Peyer's patch (tissue), 4 donors: ENCODE data around the gene TSPAN9. TPM values are rescaled to one million over a fixed set of nuclear protein-coding genes. Genes with fewer than 3 reads are reported as not detected.

Source experiments
- DNase-seq, 3 donors: peaks; one replicate each; pipeline ENCODE4 v3.0.0-alpha.2; 2017 to 2019
- H3K27ac ChIP-seq, 4 donors: fragments of 200-600 bp; sonication (generic); one replicate each; pipeline ENCODE4 v1.5.1; 2016 to 2019
- H3K27me3 ChIP-seq, 2 donors: fragments of 200-600 bp; sonication (generic); one replicate each; pipeline ENCODE4 v1.5.1; 2019
- H3K36me3 ChIP-seq, 3 donors: fragments of 200-600 bp; sonication (generic); one replicate each; pipeline ENCODE4 v1.5.1; 2016 to 2019
- H3K4me1 ChIP-seq, 4 donors: fragments of 200-600 bp; sonication (generic); one replicate each; pipeline ENCODE4 v1.5.1; 2016 to 2019
- H3K4me3 ChIP-seq, 4 donors: fragments of 200-600 bp; sonication (generic); 1 replicate in 3 of 4; 2 replicates in 1 of 4; pipeline ENCODE4 v1.5.1; 2016 to 2019; ENCODE audit warnings: mild to moderate bottlenecking in 1 of 4
- H3K9me3 ChIP-seq, 4 donors: fragments of 200-600 bp; sonication (generic); one replicate each; pipeline ENCODE4 v1.5.1; 2016 to 2019; ENCODE audit warnings: mild to moderate bottlenecking in 1 of 4
- CTCF ChIP-seq, 6 experiments: fragments of 450-650 bp in 4 of 6; fragments of 200-600 bp in 2 of 6; sonication (generic) in 1 of 6; IDR thresholded peaks; one replicate each; pipeline ENCODE4 v1.5.1; 2017 to 2019; ENCODE audit warnings: antibody characterized with exemption in 6 of 6, mild to moderate bottlenecking in 3 of 6, moderate library complexity in 1 of 6
- POLR2A ChIP-seq, 2 donors: fragments of 450-650 bp; IDR thresholded peaks; one replicate each; pipeline ENCODE4 v1.5.1; 2017; ENCODE audit warnings: antibody characterized with exemption in 2 of 2, mild to moderate bottlenecking in 2 of 2, moderate library complexity in 2 of 2
- total RNA-seq, 4 donors: library from RNA; depleted of rRNA; stranded (reverse); fragments of >200 nt; gene quantifications; one replicate each; pipeline ENCODE4 v1.1.0, GENCODE V29; 2016

The TSPAN9 gene
- total RNA-seq, 4 donors from 2014 or later: 7.5 to 23.9 (median 11.8) TPM

DNA sequence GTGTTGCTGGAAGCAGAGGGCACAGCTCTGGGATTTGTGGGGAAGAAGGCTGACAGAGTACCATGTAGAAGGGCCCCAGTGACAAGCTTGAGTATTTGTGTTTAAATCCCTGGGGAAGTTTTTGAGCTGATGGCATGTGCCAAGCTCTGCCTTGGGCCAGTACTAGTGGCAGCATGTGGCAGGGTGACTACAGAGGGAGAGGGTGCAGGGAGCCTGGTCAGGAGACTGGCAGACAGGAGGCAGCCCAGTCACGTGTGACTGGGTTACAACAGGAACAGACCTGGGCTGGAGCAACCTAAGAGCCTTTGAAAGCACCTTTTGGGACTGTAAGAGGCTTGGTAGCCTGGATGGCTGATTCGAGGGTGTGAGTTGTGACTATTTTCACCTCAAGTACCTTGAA is 112.1 kb downstream of the TSPAN9 start:
- Histone ChIP-seq H3K4me1 (no peaks in the 10 kb centered on the region), H3K27ac (no peak overlapping the region), H3K27me3 (no peaks in the 10 kb centered on the region), H3K9me3 (no peaks in the 10 kb centered on the region), H3K36me3 (no peaks in the 10 kb centered on the region), H3K4me3 (no peak overlapping the region)
- TF ChIP-seq CTCF (IDR thresholded peaks at IDR 0.05) (no peak), POLR2A (IDR thresholded peaks at IDR 0.05) (no peak)
- no peak for DNase-seq

GRCh38 chr12:3190101-3190500 is 112.9 kb downstream of the TSPAN9 start:
- TF ChIP-seq POLR2A (IDR thresholded peaks at IDR 0.05) (no peak), CTCF (IDR thresholded peaks at IDR 0.05) (no peak)
- Histone ChIP-seq H3K4me3 (no peak overlapping the region), H3K27me3 (no peaks in the 10 kb centered on the region), H3K27ac (no peak overlapping the region), H3K9me3 (no peaks in the 10 kb centered on the region), H3K36me3 (no peaks in the 10 kb centered on the region), H3K4me1 (no peaks in the 10 kb centered on the region)
- DNase-seq: no peak

- TF ChIP-seq POLR2A (IDR thresholded peaks at IDR 0.05): no peak
- no peak for TF ChIP-seq CTCF (IDR thresholded peaks at IDR 0.05)
- no peak for DNase-seq
- Histone ChIP-seq H3K27me3 (no peaks in the 10 kb centered on the region), H3K27ac (no peak overlapping the region), H3K4me1 (no peaks in the 10 kb centered on the region), H3K9me3 (no peaks in the 10 kb centered on the region), H3K4me3 (no peak overlapping the region), H3K36me3 (no peaks in the 10 kb centered on the region)
Observed at GRCh38 chr12:3191450-3191849, 114.3 kb downstream of the TSPAN9 start.

DNA sequence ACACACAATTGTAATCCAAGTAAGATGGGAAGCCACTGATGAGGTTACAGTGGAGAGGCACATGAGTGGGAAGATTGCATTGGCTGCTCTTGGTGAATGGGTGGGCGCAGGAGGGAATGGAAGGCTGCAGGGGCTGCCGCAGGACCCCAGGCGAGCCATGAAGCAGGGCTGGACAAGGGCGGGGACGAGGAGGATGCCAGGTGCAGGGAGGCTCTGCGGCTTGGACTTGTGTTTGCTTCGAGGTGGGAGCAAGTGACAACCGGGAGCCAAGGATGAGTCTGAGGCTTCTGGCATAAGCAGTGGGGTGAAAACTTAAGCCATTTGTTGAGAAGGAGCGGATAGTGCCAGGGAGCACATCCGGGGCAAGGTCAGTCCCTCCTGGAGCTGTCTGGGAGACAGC is 115.0 kb downstream of the TSPAN9 start:
- no peak for TF ChIP-seq CTCF (IDR thresholded peaks at IDR 0.05)
- no peak for TF ChIP-seq POLR2A (IDR thresholded peaks at IDR 0.05)
- H3K4me1 ChIP-seq: no peaks in the 10 kb centered on the region
- no peak overlapping the region for H3K4me3 ChIP-seq
- H3K27me3 ChIP-seq: no peaks in the 10 kb centered on the region
- no peak overlapping the region for H3K27ac ChIP-seq
- no peaks in the 10 kb centered on the region for H3K9me3 ChIP-seq
- no peaks in the 10 kb centered on the region for H3K36me3 ChIP-seq
- no peak for DNase-seq

DNA sequence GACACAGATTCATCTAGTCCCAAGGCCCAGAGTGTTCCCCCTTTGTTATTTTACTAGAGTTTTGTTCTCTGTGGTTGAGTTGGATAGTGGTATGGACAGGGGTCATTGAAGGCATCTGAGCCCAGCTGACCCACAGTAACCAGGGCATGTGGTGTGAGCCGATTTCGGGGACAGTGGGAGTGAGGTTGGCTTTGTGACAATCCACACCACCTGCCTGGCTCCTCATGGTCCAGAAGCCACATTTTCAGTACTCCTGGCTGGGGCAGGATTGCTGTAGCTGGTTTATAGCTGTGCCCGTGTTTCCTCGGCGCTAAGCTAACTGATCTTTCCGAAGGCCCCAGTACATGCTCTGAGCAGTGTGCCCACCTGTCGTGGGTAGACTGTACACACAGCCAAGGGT is 116.0 kb downstream of the TSPAN9 start:
- Histone ChIP-seq H3K27me3 (no peaks in the 10 kb centered on the region), H3K4me3 (no peak overlapping the region), H3K4me1 (no peaks in the 10 kb centered on the region), H3K36me3 (no peaks in the 10 kb centered on the region), H3K9me3 (no peaks in the 10 kb centered on the region), H3K27ac (no peak overlapping the region)
- TF ChIP-seq CTCF (IDR thresholded peaks at IDR 0.05) (no peak), POLR2A (IDR thresholded peaks at IDR 0.05) (no peak)
- DNase-seq: no peak

DNA sequence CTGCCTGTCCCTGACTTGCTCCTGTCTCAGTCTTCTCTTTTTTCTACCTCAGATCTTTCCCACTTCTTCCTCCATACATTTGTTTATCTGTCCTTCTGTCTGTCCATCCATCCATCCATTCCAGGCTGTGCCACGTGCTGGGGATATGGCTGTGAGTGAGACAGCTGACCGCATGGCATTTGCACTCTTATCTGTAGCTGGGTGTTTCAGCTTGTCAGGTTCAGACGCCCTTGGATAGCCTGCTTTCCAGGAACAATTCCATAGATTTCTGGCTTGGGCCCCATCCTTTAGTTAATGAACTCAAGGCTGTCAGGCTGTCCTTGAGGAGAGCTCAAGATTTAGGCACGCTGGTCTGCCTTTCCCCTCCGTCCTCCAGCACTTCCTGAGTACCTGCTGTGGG is 116.6 kb downstream of the TSPAN9 start:
- H3K27me3 ChIP-seq: no peaks in the 10 kb centered on the region
- H3K27ac ChIP-seq: no peak overlapping the region
- DNase-seq: no peak
- H3K36me3 ChIP-seq: no peaks in the 10 kb centered on the region
- no peaks in the 10 kb centered on the region for H3K4me1 ChIP-seq
- no peak overlapping the region for H3K4me3 ChIP-seq
- no peak for TF ChIP-seq CTCF (IDR thresholded peaks at IDR 0.05)
- no peak for TF ChIP-seq POLR2A (IDR thresholded peaks at IDR 0.05)
- no peaks in the 10 kb centered on the region for H3K9me3 ChIP-seq
